K562 (cell line): ENCODE measurements around the gene FNBP1. TPM values are rescaled to one million over a fixed set of nuclear protein-coding genes. Genes with fewer than 3 reads are reported as not detected.

Experiments
- BDP1 ChIP-seq: IDR thresholded peaks from 3 replicates; pipeline ENCODE4 v1.6.1; 2011; ENCODE audit not compliant: insufficient read length, insufficient read depth
- BHLHE40 ChIP-seq: IDR thresholded peaks from 2 replicates; pipeline ENCODE4 v1.6.1; 2011; ENCODE audit warnings: low read length, improper control_type of control experiment
- CHD2 ChIP-seq: IDR thresholded peaks from 2 replicates; pipeline ENCODE4 v1.6.1; 2011; ENCODE audit warnings: low read depth, low read length
- CTCF ChIP-seq, 3 experiments: IDR thresholded peaks in 2 of 3; conservative IDR thresholded peaks in 1 of 3; 2 replicates each; pipeline ENCODE4 v1.5.1; 2011 to 2012; ENCODE audit warnings: low read length in 3 of 3, mild to moderate bottlenecking in 3 of 3, control low read depth in 2 of 3, improper control_type of control experiment in 1 of 3, inconsistent platforms in 1 of 3, low read depth in 1 of 3, mixed read lengths in 1 of 3, moderate library complexity in 1 of 3; ENCODE audit not compliant: insufficient read depth in 2 of 3
- DMBX1 ChIP-seq: fragments of 250-450 bp; sonication (Bioruptor Pico); IDR thresholded peaks from 2 replicates; pipeline ENCODE4 v1.8.0; 2022; ENCODE audit warnings: inconsistent platforms, mild to moderate bottlenecking, moderate library complexity, borderline replicate concordance
- E2F6 ChIP-seq, 2 experiments: IDR thresholded peaks; 2 replicates each; pipeline ENCODE4 v1.6.1; 2011; ENCODE audit warnings: borderline replicate concordance in 1 of 2, control low read depth in 1 of 2, low read depth in 1 of 2, low read length in 1 of 2, mild to moderate bottlenecking in 1 of 2, mixed read lengths in 1 of 2, moderate library complexity in 1 of 2; ENCODE audit not compliant: insufficient read depth in 1 of 2, insufficient read length in 1 of 2, poor library complexity in 1 of 2, severe bottlenecking in 1 of 2; ENCODE audit errors: extremely low read depth in 1 of 2
- EP300 ChIP-seq: IDR thresholded peaks from 2 replicates; pipeline ENCODE4 v1.6.1; 2012; ENCODE audit warnings: low read length, improper control_type of control experiment
- GABPB2 ChIP-seq: fragments of 250-450 bp; sonication (Bioruptor Pico); conservative IDR thresholded peaks from 2 replicates; pipeline ENCODE4 v1.5.1; 2021; ENCODE audit warnings: mild to moderate bottlenecking
- HCFC1 ChIP-seq: IDR thresholded peaks from 2 replicates; pipeline ENCODE4 v1.6.1; 2012; ENCODE audit warnings: low read depth, low read length, improper control_type of control experiment
- IFI16 ChIP-seq: fragments of 250-450 bp; sonication (Bioruptor Pico); IDR thresholded peaks from 2 replicates; pipeline ENCODE4 v2.1.2; 2022; ENCODE audit warnings: mild to moderate bottlenecking, inconsistent platforms
- JUN ChIP-seq, 2 experiments: sonication (generic) in 1 of 2; formaldehyde crosslinking in 1 of 2; IDR thresholded peaks; 2 replicates each; pipeline versions ENCODE4 v1.6.1 to v1.8.0; 2012 to 2022; ENCODE audit warnings: borderline replicate concordance in 2 of 2, mild to moderate bottlenecking in 2 of 2, improper control_type of control experiment in 1 of 2, low read depth in 1 of 2, low read length in 1 of 2, missing genetic modification reagents in 1 of 2
- KDM2B ChIP-seq: fragments of 250-450 bp; sonication (Bioruptor Pico); IDR thresholded peaks from 2 replicates; pipeline ENCODE4 v1.8.0; 2021; ENCODE audit warnings: mild to moderate bottlenecking, moderate library complexity
- NEUROD1 ChIP-seq: fragments of 150-350 bp; IDR thresholded peaks from 2 replicates; pipeline ENCODE4 v1.6.1; 2014; ENCODE audit warnings: borderline replicate concordance, low read length, low read depth; ENCODE audit not compliant: partially characterized antibody
- OTX1 ChIP-seq: fragments of 450-650 bp; formaldehyde crosslinking; IDR thresholded peaks from 2 replicates; pipeline ENCODE4 v1.4.0; 2022; ENCODE audit warnings: mild to moderate bottlenecking
- RBBP5 ChIP-seq: fragments of 200-600 bp; sonication (generic); IDR thresholded peaks from 2 replicates; pipeline ENCODE4 v1.6.1; 2012; ENCODE audit warnings: borderline replicate concordance, mild to moderate bottlenecking, low read length, control low read depth, inconsistent platforms; ENCODE audit not compliant: insufficient read depth, poor library complexity, severe bottlenecking
- RCOR1 ChIP-seq, 2 experiments: IDR thresholded peaks; 2 replicates each; pipeline ENCODE4 v1.6.1; 2012; ENCODE audit warnings: low read depth in 2 of 2, low read length in 2 of 2, borderline replicate concordance in 1 of 2, improper control_type of control experiment in 1 of 2
- SPI1 ChIP-seq: IDR thresholded peaks from 2 replicates; pipeline ENCODE4 v1.6.1; 2011; ENCODE audit warnings: low read depth, low read length, control low read depth, borderline replicate concordance
- TBL1XR1 ChIP-seq, 2 experiments: IDR thresholded peaks; 2 replicates each; pipeline ENCODE4 v1.6.1; 2012; ENCODE audit warnings: improper control_type of control experiment in 2 of 2, low read length in 2 of 2, mild to moderate bottlenecking in 1 of 2
- TEAD1 ChIP-seq, 2 experiments: fragments of 450-650 bp in 1 of 2; sonication (generic) in 1 of 2; formaldehyde crosslinking; IDR thresholded peaks; 2 replicates each; pipeline versions ENCODE4 v1.4.0 to v1.8.0; 2020 to 2022; ENCODE audit warnings: mild to moderate bottlenecking in 2 of 2, missing genetic modification reagents in 1 of 2
- U2AF1 ChIP-seq: fragments of 200-400 bp; formaldehyde crosslinking; optimal IDR thresholded peaks from 2 replicates; pipeline ENCODE3; 2017; ENCODE audit warnings: mild to moderate bottlenecking, low read depth, low read length, moderate library complexity
- ZC3H8 ChIP-seq: fragments of 450-650 bp; IDR thresholded peaks from 2 replicates; pipeline ENCODE4 v1.6.1; 2017
- ZNF140 ChIP-seq: fragments of 250-450 bp; sonication (Bioruptor Pico); IDR thresholded peaks from 2 replicates; pipeline ENCODE4 v1.8.0; 2021; ENCODE audit warnings: moderate library complexity, mild to moderate bottlenecking, inconsistent platforms
- ZNF75A ChIP-seq: fragments of 450-650 bp; formaldehyde crosslinking; IDR thresholded peaks from 2 replicates; pipeline ENCODE4 v1.4.0; 2020; ENCODE audit warnings: mild to moderate bottlenecking
- polyA plus RNA-seq, 8 experiments: library from polyadenylated mRNA; depleted of rRNA in 4 of 8; stranded (reverse) in 5 of 8; unstranded in 3 of 8; fragments of >200 nt; fragmentation: Nextera tagmentation in 2 of 8; fragmentation: Illumina TruSeq in 1 of 8; extraction: Ambion mirVana in 2 of 8; extraction: Trizol in 1 of 8; gene quantifications; 2 replicates each; pipeline versions ENCODE4 v1.2.1 to v1.2.3, GENCODE V29; 2011 to 2014; ENCODE audit warnings: inconsistent platforms in 1 of 8, missing spikeins in 1 of 8
- total RNA-seq, 7 experiments: library from RNA; depleted of rRNA in 6 of 7; stranded (reverse); fragments of >200 nt in 6 of 7; fragmentation: Illumina TruSeq in 2 of 7; extraction: Trizol in 2 of 7; gene quantifications; 2 replicates each; pipeline versions ENCODE4 v1.2.1 to v1.2.3, GENCODE V29; 2011 to 2021; ENCODE audit warnings: low replicate concordance in 1 of 7

FNBP1 gene
- total and polyA plus RNA-seq, 9 of the 15 experiments (the other 6 are each of a cell fraction or from before 2014, with no cell fraction given): 1.8 to 14.9 (median 7.6) TPM

GRCh38 chr9:129887334-129888292 is 155.4 kb downstream of the FNBP1 start (continued):
- TF ChIP-seq ZNF75A: 0 out of 2 replicates have a peak, but pooled peaks have one; percentile 50
- TF ChIP-seq RBBP5: peak; percentile 69
- peak; percentile 80; the same call in 1 of the 2 replicates for TF ChIP-seq KDM2B (CRISPR knock-in tag)
- TF ChIP-seq U2AF1: no peak
- TF ChIP-seq ZC3H8: no peak
- TF ChIP-seq JUN (IDR thresholded peaks at IDR 0.05; ENCODE audit: borderline replicate concordance, low read depth, low read length): peak; percentile 57; the same call in 1 of the 2 replicates
- no peak for TF ChIP-seq JUN (CRISPR knock-in tag; IDR thresholded peaks at IDR 0.05; ENCODE audit: borderline replicate concordance)
- TF ChIP-seq BDP1: no peak
- peak; percentile 61 to 84 (median 78) for TF ChIP-seq CTCF (IDR thresholded peaks at IDR 0.05 in 2 of 3, conservative IDR thresholded peaks at IDR 0.05 in 1 of 3; ENCODE audit: insufficient read depth in 2 of 3, low read depth in 1 of 3, low read length in 3 of 3)
- peak in 1 of 2 experiments; percentile 20; a peak in 1 of 4 replicates for TF ChIP-seq TBL1XR1 (IDR thresholded peaks at IDR 0.05; ENCODE audit: low read length in 2 of 2)
- TF ChIP-seq HCFC1: 0 out of 2 replicates have a peak, but pooled peaks have one; percentile 44
- TF ChIP-seq CHD2: no peak
- peak; percentile 65; the same call in 1 of the 2 replicates for TF ChIP-seq ZNF140 (CRISPR knock-in tag)
- TF ChIP-seq RCOR1 (IDR thresholded peaks at IDR 0.05; ENCODE audit: borderline replicate concordance in 1 of 2, low read depth in 2 of 2, low read length in 2 of 2): peak in 1 of 2 experiments; percentile 41; a peak in 2 of 4 replicates
- peak; percentile 53 for TF ChIP-seq EP300
- TF ChIP-seq TEAD1 (CRISPR knock-in tag; IDR thresholded peaks at IDR 0.05): peak in 1 of 2 experiments; percentile 14; a peak in 1 of 4 replicates
- no peak for TF ChIP-seq GABPB2 (CRISPR knock-in tag)
- 0 out of 2 replicates have a peak, but pooled peaks have one; percentile 17 for TF ChIP-seq OTX1 (CRISPR knock-in tag)
- 0 out of 2 replicates have a peak, but pooled peaks have one; percentile 30 for TF ChIP-seq IFI16 (CRISPR knock-in tag)
- TF ChIP-seq SPI1: peak; percentile 48; the same call in 1 of the 2 replicates
- peak; percentile 25 for TF ChIP-seq NEUROD1
- peak; percentile 38; the same call in 1 of the 2 replicates for TF ChIP-seq BHLHE40
- peak in 1 of 2 experiments; percentile 41 for TF ChIP-seq E2F6 (IDR thresholded peaks at IDR 0.05; ENCODE audit: borderline replicate concordance in 1 of 2, extremely low read depth in 1 of 2, insufficient read depth in 1 of 2, insufficient read length in 1 of 2, low read depth in 1 of 2, low read length in 1 of 2, poor library complexity in 1 of 2, severe bottlenecking in 1 of 2)
- peak; percentile 59; the same call in 1 of the 2 replicates for TF ChIP-seq DMBX1
